OCI-LY3 (cell line): ENCODE data around the gene MGAT4A.

Experiments used
- H2AFZ ChIP-seq: fragments of 200-600, 300-600 bp; shearing (Covaris generic); 2 replicates; pipeline ENCODE4 v1.6.0; 2014; ENCODE audit warnings: antibody characterized with exemption, low read depth, low read length
- H3K27ac ChIP-seq: fragments of 200-600, 300-600 bp; sonication (generic); 2 replicates; pipeline ENCODE4 v1.5.1; 2014; ENCODE audit warnings: mild to moderate bottlenecking, low read length, moderate library complexity, mixed read lengths
- H3K27me3 ChIP-seq: fragments of 200-600, 300-600 bp; sonication (generic); 2 replicates; pipeline ENCODE4 v1.6.1; 2014; ENCODE audit warnings: low read depth, low read length, mixed read lengths
- H3K36me3 ChIP-seq: fragments of 200-600, 300-600 bp; sonication (generic); replicated peaks from 2 replicates; pipeline ENCODE3; 2014; ENCODE audit warnings: low read depth, low read length, mixed read lengths
- H3K4me1 ChIP-seq: fragments of 300-600, 200-600 bp; sonication (generic); 2 replicates; pipeline ENCODE4 v1.6.1; 2014; ENCODE audit warnings: low read length, mixed read lengths
- H3K4me2 ChIP-seq: fragments of 200-600, 300-600 bp; sonication (generic); 2 replicates; pipeline ENCODE4 v1.6.1; 2014; ENCODE audit warnings: low read length, mixed read lengths
- H3K4me3 ChIP-seq: fragments of 300-600, 200-600 bp; sonication (generic); 2 replicates; pipeline ENCODE4 v1.5.1; 2014; ENCODE audit warnings: antibody characterized with exemption, mild to moderate bottlenecking, low read length, moderate library complexity
- H3K79me2 ChIP-seq: fragments of 300-600, 200-600 bp; shearing (Covaris generic); 2 replicates; pipeline ENCODE4 v1.6.1; 2014; ENCODE audit warnings: mild to moderate bottlenecking, low read length, mixed read lengths
- H3K9ac ChIP-seq: fragments of 300-600, 200-600 bp; shearing (Covaris generic); 2 replicates; pipeline ENCODE4 v1.6.0; 2014; ENCODE audit warnings: mild to moderate bottlenecking, low read length, moderate library complexity
- H3K9me3 ChIP-seq: fragments of 200-600, 300-600 bp; shearing (Covaris generic); 2 replicates; pipeline ENCODE4 v1.6.1; 2014; ENCODE audit warnings: low read length, mixed read lengths; ENCODE audit not compliant: insufficient read depth
- H4K20me1 ChIP-seq: fragments of 200-600, 300-600 bp; sonication (generic); 2 replicates; pipeline ENCODE4 v1.6.1; 2016; ENCODE audit warnings: low read length, mixed read lengths; ENCODE audit not compliant: insufficient read depth
- CTCF ChIP-seq: fragments of 200-600, 300-600 bp; sonication (generic); IDR thresholded peaks from 2 replicates; pipeline ENCODE4 v1.5.1; 2014; ENCODE audit warnings: antibody characterized with exemption, low read length, low read depth
- EZH2phosphoT487 ChIP-seq: fragments of 200-600 bp; shearing (Covaris generic); IDR thresholded peaks from 2 replicates; pipeline ENCODE4 v1.6.1; 2018; ENCODE audit warnings: antibody characterized with exemption, mixed run types, low read depth

The MGAT4A gene

GRCh38 chr2:98608116-98608961 is 122.6 kb downstream of the MGAT4A start, which contains the start of the genes COA5 and UNC50:
TSS of gene COA5 (minus strand) at chr2:98608512. CDS start at chr2:98608405, 107 bp downstream.
TSS of gene UNC50 (plus strand) at chr2:98608589. CDS start at chr2:98609760, 1,171 bp downstream.
- Histone ChIP-seq H3K4me2 (peak within 1 kb of the TSS; percentile 99), H3K9ac (peak within 1 kb of the TSS; percentile 91), H3K36me3 (peaks cover 29% of the 10 kb centered on the region), H3K27ac (peak within 1 kb of the TSS; percentile 48), H3K4me3 (peak within 1 kb of the TSS; percentile 91), H2AFZ (peak within 1 kb of the TSS; percentile 83), H3K79me2 (peaks cover 81% of the 10 kb centered on the region), H4K20me1 (peaks cover 30% of the 10 kb centered on the region), H3K4me1 (peaks cover 35% of the 10 kb centered on the region), H3K9me3 (no peaks in the 10 kb centered on the region), H3K27me3 (no peaks in the 10 kb centered on the region)
- no peak for TF ChIP-seq CTCF
- TF ChIP-seq EZH2phosphoT487 = no peak

- H4K20me1 ChIP-seq = peaks cover 30% of the 10 kb centered on the region
These were observed 123.2 kb downstream of the MGAT4A start for GRCh38 chr2:98607741-98608115.

GRCh38 chr2:98607104-98607503 is 123.8 kb downstream of the MGAT4A start:
- Histone ChIP-seq H3K27me3 (no peaks in the 10 kb centered on the region), H3K79me2 (peaks cover 81% of the 10 kb centered on the region), H3K4me1 (peaks cover 35% of the 10 kb centered on the region), H3K4me2 (peak overlapping the region; percentile 99), H4K20me1 (peaks cover 30% of the 10 kb centered on the region), H3K27ac (no peak overlapping the region), H3K9me3 (no peaks in the 10 kb centered on the region), H2AFZ (no peak overlapping the region), H3K36me3 (peaks cover 27% of the 10 kb centered on the region), H3K9ac (peak overlapping the region; percentile 91), H3K4me3 (peak overlapping the region; percentile 91)
- TF ChIP-seq CTCF = no peak
- no peak for TF ChIP-seq EZH2phosphoT487

More at GRCh38 chr2:98607741-98608115, 123.2 kb downstream of the MGAT4A start:
- Histone ChIP-seq H3K9ac (peak overlapping the region; percentile 91), H3K4me2 (peak overlapping the region; percentile 99), H3K79me2 (peaks cover 81% of the 10 kb centered on the region), H3K4me1 (peaks cover 35% of the 10 kb centered on the region), H3K4me3 (peak overlapping the region; percentile 91), H3K36me3 (peaks cover 27% of the 10 kb centered on the region), H3K27ac (peak overlapping the region; percentile 48), H2AFZ (peak overlapping the region; percentile 81), H3K9me3 (no peaks in the 10 kb centered on the region), H3K27me3 (no peaks in the 10 kb centered on the region)
- TF ChIP-seq EZH2phosphoT487 = no peak
- no peak for TF ChIP-seq CTCF

- H4K20me1 ChIP-seq = peaks cover 30% of the 10 kb centered on the region
- H3K27ac ChIP-seq = no peak overlapping the region
- no peaks in the 10 kb centered on the region for H3K27me3 ChIP-seq
- H3K4me1 ChIP-seq = peaks cover 35% of the 10 kb centered on the region
- no peak overlapping the region for H2AFZ ChIP-seq
- peak overlapping the region; percentile 99; the same call in 1 of the 2 replicates for H3K4me2 ChIP-seq
- peaks cover 25% of the 10 kb centered on the region for H3K36me3 ChIP-seq
- H3K4me3 ChIP-seq = no peak overlapping the region
- H3K9ac ChIP-seq = no peak overlapping the region
- H3K9me3 ChIP-seq = no peaks in the 10 kb centered on the region
- peaks cover 80% of the 10 kb centered on the region for H3K79me2 ChIP-seq
- TF ChIP-seq EZH2phosphoT487 = no peak
- TF ChIP-seq CTCF = no peak
These were observed 124.5 kb downstream of the MGAT4A start for GRCh38 chr2:98606431-98606830.
